ENCODE results near the gene MYO6. TPM values are rescaled to one million over a fixed set of nuclear protein-coding genes. Genes with fewer than 3 reads are reported as not detected.

Gene MYO6
- total and polyA plus RNA-seq, 2 of the 4 experiments (the other 2 are of a cell fraction) = 6.1 to 6.8 TPM

DNA sequence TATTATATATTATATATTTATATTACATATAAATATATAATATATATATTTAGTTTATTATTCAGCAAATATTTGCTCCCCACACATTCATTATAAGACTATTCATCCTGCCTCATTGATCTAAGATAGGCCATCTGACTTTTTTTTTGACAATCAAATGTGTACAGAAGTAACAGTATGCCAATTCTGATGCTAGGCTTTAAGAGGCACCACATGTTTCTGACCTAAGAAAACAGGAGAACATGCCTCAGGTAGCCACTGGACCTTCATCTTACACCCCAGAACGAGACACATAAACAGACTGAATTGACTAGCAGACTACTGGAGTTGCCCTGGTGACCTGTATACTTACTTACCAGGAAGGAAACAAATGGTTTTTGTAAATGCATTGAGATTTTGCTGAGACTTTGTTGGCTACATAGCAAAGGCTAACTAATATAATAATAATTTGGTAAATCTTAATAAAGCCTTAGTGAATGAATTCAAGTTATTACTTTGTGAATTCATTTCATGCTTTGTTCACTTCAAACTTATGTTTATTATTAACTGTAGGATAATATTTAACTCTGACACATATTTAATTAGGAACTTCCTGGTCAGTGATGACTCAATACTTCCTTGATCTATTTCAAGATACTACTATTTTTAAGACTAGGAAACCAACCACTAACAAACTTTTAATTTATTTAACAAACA is 13.4 kb upstream of the MYO6 start:
- Histone ChIP-seq H2BK20ac (ENCODE audit: low read depth, low read length) (0 out of 2 replicates have a peak overlapping the region, but pooled peaks have one; percentile 27), H3K4me3 (ENCODE audit: insufficient read depth, low read depth, low read length) (no peak overlapping the region), H3K23ac (ENCODE audit: low read depth, low read length) (no peak overlapping the region), H3K27me3 (ENCODE audit: control insufficient read depth, insufficient read depth, low read length) (no peaks in the 10 kb centered on the region), H2AK9ac (replicated peaks; ENCODE audit: low read depth, low read length, poor library complexity) (no peak overlapping the region), H3K4ac (ENCODE audit: low read depth, low read length) (0 out of 2 replicates have a peak overlapping the region, but pooled peaks have one; percentile 15), H3K79me1 (ENCODE audit: low read depth in 1 of 2, low read length in 2 of 2) (no peaks in the 10 kb centered on the region), H4K5ac (ENCODE audit: low read depth, low read length) (no peak overlapping the region; the same call in 1 of the 2 replicates), H3K9ac (ENCODE audit: low read depth, low read length) (no peak overlapping the region), H2AFZ (replicated peaks; ENCODE audit: low read length, poor library complexity) (no peak overlapping the region), H2AK5ac (ENCODE audit: low read depth, low read length) (no peak overlapping the region), H3K14ac (replicated peaks; ENCODE audit: low read depth, low read length) (peak overlapping the region; percentile 87; the same call in 1 of the 2 replicates), H3K56ac (ENCODE audit: extremely low read depth, insufficient read depth, low read length) (no peak overlapping the region), H3K4me1 (ENCODE audit: control insufficient read depth, insufficient read depth, low read length) (peaks cover 2% of the 10 kb centered on the region; the same call in 1 of the 2 replicates), H3K36me3 (ENCODE audit: control insufficient read depth, insufficient read depth, low read length) (no peaks in the 10 kb centered on the region), H3K9me1 (ENCODE audit: insufficient read depth, low read length) (peaks cover 3% of the 10 kb centered on the region), H4K20me1 (ENCODE audit: insufficient read depth, low read length) (no peaks in the 10 kb centered on the region), H3K9me3 (ENCODE audit: control insufficient read depth, insufficient read depth, low read length) (no peaks in the 10 kb centered on the region), H3K27ac (ENCODE audit: insufficient read depth, low read length) (no peak overlapping the region), H3K4me2 (ENCODE audit: low read depth, low read length) (no peak overlapping the region), H4K8ac (ENCODE audit: low read depth in 2 of 2, low read length in 2 of 2) (peak overlapping the region in 1 of 2 experiments; percentile 14; a peak in 1 of 4 replicates), H2BK120ac (ENCODE audit: low read depth, low read length) (no peak overlapping the region), H2BK15ac (ENCODE audit: low read depth, low read length) (no peak overlapping the region; the same call in 2 of the 3 replicates), H2BK5ac (ENCODE audit: low read depth, low read length, poor library complexity, severe bottlenecking) (no peak overlapping the region), H3K18ac (ENCODE audit: low read depth, low read length) (no peak overlapping the region), H4K91ac (ENCODE audit: insufficient read depth, low read depth, low read length) (no peak overlapping the region)
- intact Hi-C loops (cut with micrococcal nuclease) (no loop called here), dilution Hi-C loops (cut with HindIII; ENCODE audit: low sequenced_read_pairs, unreplicated experiment) (no loop called here), in situ Hi-C loops (cut with MboI; ENCODE audit: low sequenced_read_pairs) (no loop called here)
- ChIA-PET CTCF (no interaction called here), POLR2A (ENCODE audit: unreplicated experiment) (no interaction called here)
- TF ChIP-seq RAD21 (IDR thresholded peaks at IDR 0.05; ENCODE audit: low read length) (no peak), MAFK (IDR thresholded peaks at IDR 0.05; ENCODE audit: low read depth, low read length) (no peak), SMC3 (IDR thresholded peaks at IDR 0.05; ENCODE audit: low read depth, low read length) (no peak)
- ATAC-seq (ENCODE audit: low read depth) (no peak), DNase-seq (peak; percentile 28)
- no TSS peak for BruUV-seq (replicated peaks)
- no CpG with 5 or more reads among the region's 1 CpG for WGBS, 2 experiments (ENCODE audit: extremely low coverage in 2 of 2, insufficient read length in 1 of 2)

Measured in IMR-90 (cell line).